Measurements from ENCODE around the gene CRYBG2.
"Not testable (repeated sequence)": the region's sequence is repeated elsewhere in the genome, so short reads cannot be mapped to it uniquely, and the experiment has no call there.

Gene CRYBG2

GRCh38 chr1:26317146-26317545 lies 36.8 kb downstream of the CRYBG2 start:
- DNase-seq, result no peak

DNA sequence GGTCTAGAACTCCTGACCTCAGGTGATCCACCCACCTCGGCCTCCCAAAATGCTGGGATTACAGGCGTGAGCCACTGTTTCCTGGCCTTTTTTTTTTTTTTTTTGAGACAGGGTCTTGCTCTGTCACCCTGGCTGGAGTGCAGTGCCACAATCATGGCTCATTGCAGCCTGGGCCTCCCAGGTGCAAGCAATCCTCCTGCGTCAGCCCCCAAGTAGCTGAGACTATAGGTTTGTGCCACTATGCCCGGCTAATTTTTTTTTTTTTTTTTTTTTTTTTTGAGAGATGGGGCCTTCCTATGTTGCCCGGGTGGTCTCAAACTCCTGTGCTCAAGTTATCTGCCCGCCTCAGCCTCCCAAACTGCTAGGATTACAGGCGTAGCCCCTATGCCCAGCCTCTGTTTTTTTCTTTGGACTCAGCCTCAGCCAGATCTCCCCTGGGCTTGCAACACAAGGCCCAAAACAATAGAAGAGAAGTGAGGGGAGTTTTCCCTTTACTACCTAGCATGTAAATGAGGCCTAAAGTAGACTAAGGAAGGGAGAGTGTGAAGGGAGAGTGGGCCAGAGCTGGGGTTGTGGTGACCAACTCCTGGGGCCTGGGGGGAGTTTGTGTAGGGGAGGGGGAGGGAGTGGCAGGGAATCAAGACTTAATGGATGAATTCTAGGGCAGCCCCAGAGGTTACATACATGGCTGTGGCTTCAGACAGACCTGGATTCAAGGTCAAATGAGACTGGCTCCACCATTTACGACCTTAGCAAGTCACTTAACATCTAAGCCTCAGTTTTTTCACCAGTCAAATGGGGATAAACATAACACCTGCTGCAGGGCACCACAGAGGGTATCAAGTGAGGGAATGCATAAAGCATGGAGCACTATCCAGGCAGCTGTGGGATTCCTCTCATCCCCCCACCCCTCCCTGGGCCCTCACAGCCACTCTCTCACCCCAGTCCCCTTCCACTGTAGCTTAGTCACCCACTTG lies 37.8 kb downstream of the CRYBG2 start:
- no peak for DNase-seq

- DNase-seq, result no peak
Observed at GRCh38 chr1:26314501-26314900, 39.4 kb downstream of the CRYBG2 start.

DNA sequence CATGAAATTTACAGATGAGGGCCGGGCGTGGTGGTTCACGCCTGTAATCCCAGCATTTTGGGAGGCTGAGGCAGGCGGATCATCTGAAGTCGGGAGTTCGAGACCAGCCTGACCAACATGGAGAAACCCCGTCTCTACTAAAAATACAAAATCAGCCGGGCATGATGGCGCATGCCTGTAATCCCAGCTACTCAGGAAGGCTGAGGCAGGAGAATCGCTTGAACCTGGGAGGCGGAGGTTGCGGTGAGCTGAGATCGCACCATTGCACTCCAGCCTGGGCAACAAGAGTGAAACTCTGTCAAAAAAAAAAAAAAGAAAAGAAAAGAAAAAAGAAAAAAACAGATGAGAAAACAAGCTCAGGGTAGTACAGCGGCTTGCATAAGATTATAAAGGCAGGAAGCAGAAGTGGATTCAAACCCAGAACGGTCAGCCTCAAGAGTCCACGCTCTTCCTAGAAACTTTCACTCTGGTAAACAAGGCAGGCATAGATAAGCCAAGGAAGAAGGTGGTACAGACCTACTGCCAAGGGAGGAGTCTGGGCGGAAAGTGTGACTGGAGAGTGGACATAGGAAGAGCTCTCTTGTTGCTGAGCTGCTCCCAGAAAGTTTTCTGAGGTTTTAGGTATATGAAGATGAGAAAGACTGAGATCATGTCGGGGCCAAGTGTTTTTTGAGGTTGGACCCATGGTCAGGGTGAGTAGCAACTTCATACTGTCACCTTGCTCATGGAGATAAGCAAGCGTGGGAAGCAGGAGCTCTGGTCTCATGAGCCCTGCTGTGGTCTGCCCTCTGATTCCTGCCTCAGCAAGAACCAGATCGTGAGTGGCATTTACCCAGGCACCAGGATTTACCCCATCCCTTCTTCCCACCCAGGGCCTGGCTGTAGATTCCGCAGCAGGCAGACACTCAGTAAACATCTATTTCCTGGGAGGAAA lies 45.7 kb downstream of the CRYBG2 start:
- not testable (repeated sequence) for DNase-seq

- no peak for DNase-seq
Observed at GRCh38 chr1:26307363-26307781, 46.6 kb downstream of the CRYBG2 start.

DNA sequence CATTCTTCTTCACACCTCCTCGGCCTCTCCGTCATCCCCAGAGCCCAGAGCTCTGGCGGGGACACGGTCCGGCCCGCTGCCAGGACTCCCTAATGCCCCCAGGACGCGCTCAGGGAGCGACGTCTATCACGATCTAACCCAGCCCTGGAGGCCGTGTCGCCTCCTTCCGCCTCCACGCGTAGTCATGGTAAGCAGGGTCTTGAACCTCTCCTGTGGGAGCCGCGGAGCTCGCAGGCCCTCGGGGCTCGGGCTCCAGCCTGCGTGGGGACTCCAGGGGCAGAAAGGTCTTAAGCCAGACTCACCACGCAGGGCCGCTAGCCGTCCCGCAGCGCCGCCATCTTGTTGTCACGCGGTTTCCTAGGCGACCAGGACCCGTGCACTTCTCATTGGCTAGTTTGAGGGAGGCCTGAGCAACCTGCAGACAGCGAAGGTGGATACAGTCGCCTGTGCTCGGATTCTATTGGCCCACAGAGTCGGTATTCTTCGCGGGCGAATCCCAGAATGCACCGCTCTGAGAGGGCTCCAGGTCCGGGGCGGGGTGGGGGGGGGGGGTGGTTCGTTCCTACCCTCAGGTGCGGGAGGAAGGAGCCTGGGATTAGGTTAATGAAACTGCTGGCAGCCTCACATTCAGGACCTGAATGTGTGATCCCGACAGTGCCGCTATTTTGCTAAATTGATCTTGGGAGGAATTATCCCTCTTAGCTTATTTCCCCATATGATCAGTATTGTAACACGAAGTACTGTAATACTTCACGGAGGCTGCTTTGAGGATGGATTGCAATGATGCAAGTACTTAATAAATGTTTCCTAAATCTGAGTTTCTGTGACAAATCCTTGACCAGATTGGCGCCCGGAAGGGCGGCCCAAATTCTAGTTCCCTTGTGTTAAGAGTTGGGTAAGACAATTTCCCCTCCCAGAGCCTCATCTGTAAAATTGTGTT lies 47.4 kb downstream of the CRYBG2 start, which contains the start of gene UBXN11:
TSS of gene UBXN11 (minus strand) at position 347 of the 940 bp plus-strand sequence. CDS start 3,753 bp downstream, outside the sequence.
- peak; percentile 97 for DNase-seq

DNA sequence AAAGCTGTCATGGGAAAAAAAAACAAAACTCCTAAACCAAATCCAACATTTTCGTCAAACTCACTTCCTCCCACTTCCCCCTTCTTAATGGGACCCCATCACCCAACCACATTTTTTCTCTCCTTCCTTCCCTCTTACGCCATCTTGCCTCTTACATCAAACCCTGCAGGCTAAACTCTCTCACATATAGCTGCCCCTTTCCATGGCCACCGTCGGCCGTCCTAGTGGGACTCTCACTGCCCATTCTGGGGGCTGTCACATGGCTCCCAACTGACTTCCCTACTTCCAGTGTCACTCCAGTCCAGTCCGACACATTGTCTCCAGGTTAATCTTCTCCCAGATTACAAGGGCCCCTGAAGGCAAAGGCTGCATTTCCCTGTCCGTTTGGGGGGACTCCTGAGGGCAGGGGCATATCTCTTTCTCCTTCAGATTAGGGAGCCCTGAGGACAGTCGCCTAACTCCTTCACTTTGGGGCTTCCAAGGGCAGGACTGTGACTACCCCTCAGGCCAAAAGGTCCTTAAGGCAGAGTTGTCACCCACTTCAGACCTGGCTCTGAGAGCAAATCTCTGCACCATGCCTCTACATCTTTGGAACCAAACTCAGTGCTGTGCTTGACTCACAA lies 48.2 kb downstream of the CRYBG2 start:
- no peak for DNase-seq

DNA sequence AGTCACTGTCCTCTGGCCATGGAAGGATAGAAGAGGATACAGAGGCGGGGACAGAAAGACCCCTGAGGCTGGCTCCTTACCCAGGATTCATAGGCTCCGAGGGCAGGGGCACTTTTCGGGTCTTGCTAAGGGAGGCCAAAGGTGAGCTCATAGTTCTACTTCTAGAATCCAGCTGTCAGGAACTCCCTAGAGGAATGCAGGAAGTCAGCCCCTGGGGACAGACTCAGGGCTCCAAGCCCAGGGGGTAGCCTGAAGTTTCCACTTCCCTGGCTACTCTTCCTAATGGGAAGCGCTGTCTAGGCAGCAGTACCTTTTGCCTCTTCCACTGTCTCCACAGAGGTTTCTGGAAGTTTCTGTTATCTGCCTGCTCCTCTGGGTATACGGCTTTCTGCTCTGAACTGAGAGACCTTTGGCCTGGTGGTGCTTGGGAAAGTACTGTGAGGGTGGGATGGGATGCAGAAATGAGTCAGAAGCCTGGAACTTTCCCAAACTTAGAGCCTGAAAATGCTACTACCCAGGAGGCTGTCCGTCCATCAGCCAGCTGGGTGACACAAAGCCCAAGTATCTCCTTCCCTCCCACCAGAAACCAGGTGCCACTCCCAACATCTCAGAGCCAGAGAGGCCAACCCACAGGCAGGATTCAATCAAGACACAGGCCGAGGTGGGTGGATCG lies 51.1 kb downstream of the CRYBG2 start:
- DNase-seq, result no peak

DNA sequence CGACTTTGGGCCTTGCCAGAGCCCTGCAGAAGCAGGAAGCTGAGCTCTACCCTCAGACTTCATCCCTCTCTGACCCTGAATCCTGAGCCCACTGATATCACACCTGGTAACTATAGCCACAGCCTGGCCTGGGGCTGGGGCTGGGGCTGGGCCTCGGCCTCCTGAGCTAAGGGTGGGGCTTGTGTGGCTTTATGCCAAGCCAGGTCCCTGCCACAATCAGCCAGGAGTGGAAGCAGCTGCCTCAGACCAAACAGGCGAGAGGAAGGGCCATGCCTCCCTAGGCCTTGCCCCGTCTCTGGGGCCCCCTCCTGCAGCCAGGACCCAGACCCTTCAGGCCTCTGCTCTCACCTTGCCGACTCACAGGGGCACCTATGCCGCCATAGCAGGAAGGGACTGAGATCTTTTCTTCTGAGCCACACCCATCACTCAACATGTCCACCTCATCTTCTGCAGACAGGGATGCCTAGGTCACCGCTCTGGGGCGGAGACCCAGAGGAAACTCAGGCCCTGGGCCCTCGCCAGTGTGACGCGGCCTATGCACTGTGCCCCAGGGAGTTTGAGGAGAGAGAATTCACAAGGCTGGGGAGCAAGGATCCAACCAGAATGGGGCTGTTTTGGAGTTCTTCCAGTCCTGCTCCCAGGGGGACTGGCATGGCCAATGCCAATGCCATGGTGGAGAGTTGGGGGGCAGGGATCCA lies 53.2 kb downstream of the CRYBG2 start:
- no peak for DNase-seq

- DNase-seq, result no peak
Observed at GRCh38 chr1:26297791-26298124, 56.2 kb downstream of the CRYBG2 start.

DNA sequence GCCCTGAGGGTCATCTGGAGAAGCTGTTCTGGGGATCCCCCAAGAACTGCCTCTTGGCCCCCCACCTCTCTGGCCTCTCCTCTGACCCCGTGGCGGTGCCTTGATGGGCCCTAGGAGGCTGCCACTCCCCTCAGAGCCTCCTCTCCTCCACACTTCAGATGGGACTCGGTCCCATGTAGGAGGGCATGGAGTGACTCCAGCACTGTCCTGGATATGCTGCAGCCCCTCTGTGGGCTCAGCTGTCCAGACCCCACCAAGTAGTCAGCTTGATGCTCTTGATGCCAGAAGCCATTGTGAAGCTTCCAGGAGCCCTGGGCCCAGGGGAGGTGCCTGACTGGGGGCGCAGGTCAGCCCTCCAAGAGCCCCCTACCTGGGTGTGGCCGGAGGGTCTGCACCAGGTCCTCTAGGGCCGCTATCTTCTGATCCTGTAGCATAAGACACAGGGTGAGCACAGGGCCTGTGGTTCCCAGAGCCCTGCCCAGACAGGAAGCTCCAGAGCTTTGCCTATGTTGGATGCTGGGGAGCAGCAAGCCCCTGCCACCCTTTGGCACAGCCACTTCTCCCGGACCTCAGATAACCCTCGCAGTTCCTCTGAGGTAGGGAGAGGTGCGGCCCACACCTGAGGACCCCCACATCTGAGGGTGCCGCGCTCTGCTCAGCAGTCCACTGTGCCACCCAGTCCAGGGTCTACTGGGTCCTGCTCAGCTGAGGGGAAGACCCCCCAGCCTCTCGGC lies 56.7 kb downstream of the CRYBG2 start:
- no peak for DNase-seq

DNA sequence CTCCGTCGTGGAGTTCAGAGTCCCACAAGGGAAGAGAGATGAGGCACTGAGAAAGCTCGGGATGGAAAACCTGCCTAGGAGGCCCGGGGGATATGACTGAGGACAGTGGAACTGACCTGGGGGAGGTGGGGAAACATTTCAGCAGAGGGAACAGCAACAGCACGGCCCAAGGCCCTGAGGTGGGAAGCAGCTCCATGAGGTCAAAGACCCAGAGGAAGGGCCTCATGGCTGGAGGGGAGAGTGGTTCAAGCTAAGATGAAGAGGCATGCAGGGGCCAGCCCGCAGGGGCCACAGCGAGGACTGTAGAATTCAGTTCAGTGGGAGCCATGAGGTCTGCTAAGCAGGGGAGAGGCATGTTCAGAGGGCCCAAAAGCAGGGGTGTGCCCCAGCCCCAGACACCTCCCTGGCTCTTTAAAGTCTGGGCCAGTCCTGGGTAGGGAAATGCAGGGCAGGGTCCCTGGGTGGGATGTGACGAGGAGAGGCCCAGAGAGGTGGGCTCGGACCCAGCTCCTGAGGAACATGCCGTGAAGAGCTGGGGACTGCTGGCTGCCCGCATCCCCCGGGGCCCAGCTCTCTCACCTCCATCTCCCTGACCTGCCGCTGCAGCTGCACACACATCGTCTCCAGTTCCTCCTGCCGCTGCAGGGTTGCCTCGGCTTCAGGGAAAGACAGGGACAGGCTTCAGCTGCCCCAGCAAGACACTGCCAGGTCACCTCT lies 57.4 kb downstream of the CRYBG2 start:
- no peak for DNase-seq

DNA sequence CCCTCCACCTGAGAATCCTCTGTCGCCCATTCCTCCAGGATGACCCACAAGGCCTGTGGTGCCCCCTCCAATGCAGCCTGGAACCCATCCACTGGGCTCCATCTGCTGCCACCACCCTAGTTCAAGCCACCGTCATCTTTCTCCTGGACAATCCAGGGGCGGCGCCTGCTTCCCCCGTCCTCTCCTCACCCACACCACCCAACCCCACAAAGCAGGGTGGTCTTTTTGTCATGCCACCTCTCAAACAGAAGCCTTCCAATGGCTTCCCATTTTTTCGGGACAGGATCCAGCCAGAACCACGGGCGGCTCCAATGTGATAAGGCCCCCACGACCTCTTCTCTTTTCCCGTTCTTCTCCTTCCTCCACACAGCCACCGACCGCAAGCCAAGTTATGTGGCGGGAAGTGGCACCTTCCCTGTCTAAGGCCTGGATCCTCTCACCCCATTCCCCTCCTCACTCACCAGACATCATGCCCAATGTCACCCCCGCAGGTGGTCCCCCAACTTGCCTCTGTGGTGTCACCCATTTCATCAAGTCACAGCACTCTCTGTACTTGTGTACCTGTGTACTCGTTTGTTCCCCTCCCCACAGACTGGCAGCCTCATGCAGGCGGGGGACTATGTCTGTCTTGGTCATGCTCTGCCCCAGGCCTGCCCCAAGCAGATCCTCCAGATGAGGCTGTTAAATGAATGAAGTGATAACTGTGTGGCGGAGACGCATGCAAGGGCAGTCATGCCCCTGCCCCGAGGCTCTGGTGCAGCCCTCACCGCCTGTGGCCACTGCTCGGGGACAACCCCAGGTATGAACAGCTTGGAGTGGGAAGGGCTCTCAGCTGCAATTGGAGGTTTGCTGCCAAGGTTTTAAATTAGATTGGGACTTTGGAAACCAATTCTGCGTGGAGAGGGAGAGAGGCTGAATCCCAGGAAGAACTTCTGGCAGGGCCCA lies 58.5 kb downstream of the CRYBG2 start:
- no peak for DNase-seq

- no peak for DNase-seq
Observed at GRCh38 chr1:26293911-26294463, 59.9 kb downstream of the CRYBG2 start.

DNA sequence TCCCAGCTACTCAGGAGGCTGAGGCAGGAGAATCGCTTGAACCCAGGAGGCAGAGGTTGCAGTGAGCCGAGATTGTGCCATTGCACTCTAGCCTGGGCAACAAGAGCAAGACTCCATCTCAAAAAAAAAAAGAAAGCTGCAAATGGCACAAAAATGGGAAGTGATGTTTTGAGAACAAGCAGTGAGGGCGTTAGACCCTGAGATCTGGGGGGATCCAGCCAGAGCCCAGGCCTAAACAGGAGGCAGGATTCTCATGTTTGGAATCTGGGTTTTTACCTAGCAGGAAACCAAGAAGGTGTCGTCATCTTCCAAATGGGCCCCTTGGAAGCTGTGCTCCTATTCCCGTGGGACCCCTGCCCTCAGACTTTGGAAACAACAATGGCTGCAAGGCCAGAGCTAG lies 61.2 kb downstream of the CRYBG2 start:
- not testable (repeated sequence) for DNase-seq

DNA sequence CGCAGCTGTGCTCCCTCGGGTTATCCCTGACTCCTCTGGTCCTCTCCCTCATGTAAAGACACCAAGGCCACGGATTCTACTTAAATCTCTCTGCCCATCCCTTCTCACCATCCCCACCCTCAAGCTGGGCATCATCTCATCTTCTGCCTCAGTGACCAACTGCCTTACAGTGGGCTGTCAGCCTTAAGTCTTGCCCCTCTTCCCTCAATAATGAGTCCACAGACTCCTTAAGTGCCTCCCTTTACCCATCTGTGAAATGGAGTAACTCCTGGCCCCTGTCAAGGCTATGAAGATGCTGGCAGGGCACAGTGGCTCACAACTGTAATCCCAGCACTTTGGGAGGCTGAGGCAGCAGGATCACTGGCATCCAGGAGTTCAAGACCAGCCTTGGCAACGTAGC lies 62.0 kb downstream of the CRYBG2 start:
- no peak for DNase-seq

DNA sequence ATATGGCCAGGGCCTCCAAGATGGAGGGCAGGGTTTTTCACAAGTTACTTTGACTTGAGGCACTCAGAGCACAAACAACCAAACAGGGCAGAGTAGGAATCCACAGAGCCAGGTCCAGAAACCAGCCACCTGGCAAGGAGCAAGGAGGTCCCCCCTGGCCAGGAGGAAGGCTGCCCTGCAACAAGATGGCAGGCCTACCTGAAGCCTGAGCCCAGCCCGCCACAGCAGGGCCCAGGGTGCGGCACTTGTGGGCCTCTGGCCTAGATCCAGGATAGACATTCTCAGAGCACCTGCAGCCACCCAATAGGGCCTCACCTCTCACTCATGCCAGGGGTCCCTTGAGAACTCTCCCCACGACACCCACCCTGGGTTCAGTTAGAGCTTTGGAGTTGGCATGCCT lies 62.5 kb downstream of the CRYBG2 start:
- no peak for DNase-seq

- no peak for DNase-seq
Observed at GRCh38 chr1:26290882-26291261, 63.1 kb downstream of the CRYBG2 start.
